ENCODE data around the gene COA3. TPM values are rescaled to one million over a fixed set of nuclear protein-coding genes. Genes with fewer than 3 reads are reported as not detected.

The COA3 gene
- total RNA-seq, 1 experiment from 2014 or later: 48.8 TPM

DNA sequence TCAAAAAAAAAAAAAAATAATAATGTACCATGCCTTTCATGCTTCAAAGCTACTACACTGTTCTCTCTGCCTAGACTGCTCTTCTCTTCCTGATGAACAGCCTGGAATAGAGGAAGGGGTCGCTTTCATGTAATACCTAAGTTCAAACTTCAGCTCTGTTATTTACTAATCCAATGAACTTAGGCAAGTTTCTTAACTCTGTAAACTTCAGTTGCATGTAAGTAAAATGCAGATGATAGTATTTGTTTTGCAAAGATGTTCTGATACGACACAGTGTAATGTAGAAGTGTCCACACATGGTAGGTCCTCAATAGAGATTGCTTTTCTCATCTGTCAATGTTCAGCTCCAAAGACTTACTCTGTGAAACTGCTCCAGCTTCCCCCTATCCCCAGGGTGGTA lies 6.6 kb downstream of the COA3 start:
- CTCF ChIA-PET: no interaction called here
- intact Hi-C loops (cut with micrococcal nuclease; ENCODE audit: unreplicated experiment): no loop called here
- Histone ChIP-seq H3K4me1 (ENCODE audit: control insufficient read depth, insufficient read depth, low read length) (no peaks in the 10 kb centered on the region), H3K27ac (ENCODE audit: low read length) (no peak overlapping the region), H3K9me3 (ENCODE audit: control insufficient read depth, insufficient read depth, low read depth, low read length) (no peaks in the 10 kb centered on the region), H3K4me3 (ENCODE audit: low read depth in 2 of 2, low read length in 2 of 2) (no peak overlapping the region), H3K27me3 (ENCODE audit: control insufficient read depth, insufficient read depth, low read length) (no peaks in the 10 kb centered on the region), H3K36me3 (ENCODE audit: control insufficient read depth, insufficient read depth, low read length) (no peaks in the 10 kb centered on the region)
- in situ Hi-C loops (cut with HindIII; ENCODE audit: low pct_unique_long_range_greater_than_20kb, low sequenced_read_pairs): no loop called here
- no TSS peak for BruUV-seq (replicated peaks)
- ATAC-seq (no peak), DNase-seq (ENCODE audit: low read depth, low spot score) (no peak)
- no peak for TF ChIP-seq POLR2AphosphoS5 (IDR thresholded peaks at IDR 0.05; ENCODE audit: low read depth, low read length)
- TF ChIP-seq TCF7L2 (IDR thresholded peaks at IDR 0.05; ENCODE audit: low read depth, low read length): no peak
- TF ChIP-seq, protein P1, sequence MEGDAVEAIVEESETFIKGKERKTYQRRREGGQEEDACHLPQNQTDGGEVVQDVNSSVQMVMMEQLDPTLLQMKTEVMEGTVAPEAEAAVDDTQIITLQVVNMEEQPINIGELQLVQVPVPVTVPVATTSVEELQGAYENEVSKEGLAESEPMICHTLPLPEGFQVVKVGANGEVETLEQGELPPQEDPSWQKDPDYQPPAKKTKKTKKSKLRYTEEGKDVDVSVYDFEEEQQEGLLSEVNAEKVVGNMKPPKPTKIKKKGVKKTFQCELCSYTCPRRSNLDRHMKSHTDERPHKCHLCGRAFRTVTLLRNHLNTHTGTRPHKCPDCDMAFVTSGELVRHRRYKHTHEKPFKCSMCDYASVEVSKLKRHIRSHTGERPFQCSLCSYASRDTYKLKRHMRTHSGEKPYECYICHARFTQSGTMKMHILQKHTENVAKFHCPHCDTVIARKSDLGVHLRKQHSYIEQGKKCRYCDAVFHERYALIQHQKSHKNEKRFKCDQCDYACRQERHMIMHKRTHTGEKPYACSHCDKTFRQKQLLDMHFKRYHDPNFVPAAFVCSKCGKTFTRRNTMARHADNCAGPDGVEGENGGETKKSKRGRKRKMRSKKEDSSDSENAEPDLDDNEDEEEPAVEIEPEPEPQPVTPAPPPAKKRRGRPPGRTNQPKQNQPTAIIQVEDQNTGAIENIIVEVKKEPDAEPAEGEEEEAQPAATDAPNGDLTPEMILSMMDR (IDR thresholded peaks at IDR 0.05): no peak
- TF ChIP-seq SIN3A (IDR thresholded peaks at IDR 0.05; ENCODE audit: borderline replicate concordance, insufficient read depth, low read depth, low read length): no peak
- no peak for TF ChIP-seq REST (IDR thresholded peaks at IDR 0.05; ENCODE audit: insufficient read depth in 1 of 2, low read depth in 2 of 2, low read length in 1 of 2)
- POLR2A ChIA-PET: no interaction called here

GRCh38 chr17:42787266-42787665 lies 11.2 kb downstream of the COA3 start:
- TF ChIP-seq REST (IDR thresholded peaks at IDR 0.05; ENCODE audit: insufficient read depth in 1 of 2, low read depth in 2 of 2, low read length in 1 of 2) (no peak), SIN3A (IDR thresholded peaks at IDR 0.05; ENCODE audit: borderline replicate concordance, insufficient read depth, low read depth, low read length) (no peak), POLR2AphosphoS5 (IDR thresholded peaks at IDR 0.05; ENCODE audit: low read depth, low read length) (no peak), TCF7L2 (IDR thresholded peaks at IDR 0.05; ENCODE audit: low read depth, low read length) (no peak)
- TF ChIP-seq, protein P1 (IDR thresholded peaks at IDR 0.05): no peak
- intact Hi-C loops (cut with micrococcal nuclease; ENCODE audit: unreplicated experiment) (no loop called here), in situ Hi-C loops (cut with HindIII; ENCODE audit: low pct_unique_long_range_greater_than_20kb, low sequenced_read_pairs) (no loop called here)
- POLR2A ChIA-PET: no interaction called here
- ATAC-seq: no peak
- no TSS peak for BruUV-seq (replicated peaks)
- no peaks in the 10 kb centered on the region for H3K9me3 ChIP-seq (ENCODE audit: control insufficient read depth, insufficient read depth, low read depth, low read length)
- no peak overlapping the region for H3K4me3 ChIP-seq (ENCODE audit: low read depth in 2 of 2, low read length in 2 of 2)
- no peak for DNase-seq (ENCODE audit: low read depth, low spot score)
- CTCF ChIA-PET: no interaction called here
- no peaks in the 10 kb centered on the region for H3K36me3 ChIP-seq (ENCODE audit: control insufficient read depth, insufficient read depth, low read length)
- peaks cover 5% of the 10 kb centered on the region; the same call in 1 of the 2 replicates for H3K4me1 ChIP-seq (ENCODE audit: control insufficient read depth, insufficient read depth, low read length)
- H3K27me3 ChIP-seq (ENCODE audit: control insufficient read depth, insufficient read depth, low read length): no peaks in the 10 kb centered on the region
- no peak overlapping the region for H3K27ac ChIP-seq (ENCODE audit: low read length)

Measured in Panc1 (cell line).